ENCODE data around the gene OR52I2.

DNA sequence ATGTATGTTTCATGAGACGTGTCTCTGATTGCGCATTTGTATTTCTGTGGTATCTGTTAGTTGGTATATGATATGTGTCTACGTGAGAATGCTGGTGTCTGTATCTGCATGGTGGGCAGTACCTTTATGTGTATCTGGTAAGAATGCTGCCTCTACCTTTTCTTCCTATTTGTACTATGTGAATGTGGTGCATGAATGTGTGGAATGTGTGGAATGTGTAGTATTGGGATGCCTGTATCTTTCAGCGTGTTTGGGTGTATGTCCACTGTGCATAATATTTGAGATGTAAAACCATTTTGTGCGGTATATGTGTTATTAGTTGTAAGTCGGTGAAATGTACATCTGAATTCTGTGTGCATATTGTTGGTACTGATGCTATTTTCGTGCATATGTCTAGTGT, 60.0 kb downstream of the OR52I2 start:
- TF ChIP-seq, protein P1, sequence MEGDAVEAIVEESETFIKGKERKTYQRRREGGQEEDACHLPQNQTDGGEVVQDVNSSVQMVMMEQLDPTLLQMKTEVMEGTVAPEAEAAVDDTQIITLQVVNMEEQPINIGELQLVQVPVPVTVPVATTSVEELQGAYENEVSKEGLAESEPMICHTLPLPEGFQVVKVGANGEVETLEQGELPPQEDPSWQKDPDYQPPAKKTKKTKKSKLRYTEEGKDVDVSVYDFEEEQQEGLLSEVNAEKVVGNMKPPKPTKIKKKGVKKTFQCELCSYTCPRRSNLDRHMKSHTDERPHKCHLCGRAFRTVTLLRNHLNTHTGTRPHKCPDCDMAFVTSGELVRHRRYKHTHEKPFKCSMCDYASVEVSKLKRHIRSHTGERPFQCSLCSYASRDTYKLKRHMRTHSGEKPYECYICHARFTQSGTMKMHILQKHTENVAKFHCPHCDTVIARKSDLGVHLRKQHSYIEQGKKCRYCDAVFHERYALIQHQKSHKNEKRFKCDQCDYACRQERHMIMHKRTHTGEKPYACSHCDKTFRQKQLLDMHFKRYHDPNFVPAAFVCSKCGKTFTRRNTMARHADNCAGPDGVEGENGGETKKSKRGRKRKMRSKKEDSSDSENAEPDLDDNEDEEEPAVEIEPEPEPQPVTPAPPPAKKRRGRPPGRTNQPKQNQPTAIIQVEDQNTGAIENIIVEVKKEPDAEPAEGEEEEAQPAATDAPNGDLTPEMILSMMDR (IDR thresholded peaks at IDR 0.05; ENCODE audit: low read length) = no peak
- no peak for TF ChIP-seq EZH2 (IDR thresholded peaks at IDR 0.05; ENCODE audit: borderline replicate concordance, low read length)
